SH-SY5Y (cell line): ENCODE results near the gene POU5F1.

Experiments used
- GATA2 ChIP-seq: IDR thresholded peaks from 2 replicates; pipeline ENCODE4 v1.6.1; 2011; ENCODE audit warnings: mild to moderate bottlenecking, low read depth, low read length
- GATA3 ChIP-seq: IDR thresholded peaks from 2 replicates; pipeline ENCODE4 v1.6.1; 2011; ENCODE audit warnings: low read depth, mild to moderate bottlenecking, low read length, moderate library complexity

- TF ChIP-seq GATA2, result no peak
- TF ChIP-seq GATA3, result no peak
Observed at GRCh38 chr6:31205638-31206037, 35.2 kb upstream of the POU5F1 start.
